GM18519 (cell line): ENCODE data around the gene HEMK1.

ENCODE experiments used
- ATAC-seq: cut with Tn5 transposase; IDR thresholded peaks from one replicate; pipeline ENCODE4 v1.9.1; 2021; ENCODE audit warnings: mild to moderate bottlenecking, moderate library complexity; ENCODE audit not compliant: unreplicated experiment, low FRiP score

Gene HEMK1

DNA sequence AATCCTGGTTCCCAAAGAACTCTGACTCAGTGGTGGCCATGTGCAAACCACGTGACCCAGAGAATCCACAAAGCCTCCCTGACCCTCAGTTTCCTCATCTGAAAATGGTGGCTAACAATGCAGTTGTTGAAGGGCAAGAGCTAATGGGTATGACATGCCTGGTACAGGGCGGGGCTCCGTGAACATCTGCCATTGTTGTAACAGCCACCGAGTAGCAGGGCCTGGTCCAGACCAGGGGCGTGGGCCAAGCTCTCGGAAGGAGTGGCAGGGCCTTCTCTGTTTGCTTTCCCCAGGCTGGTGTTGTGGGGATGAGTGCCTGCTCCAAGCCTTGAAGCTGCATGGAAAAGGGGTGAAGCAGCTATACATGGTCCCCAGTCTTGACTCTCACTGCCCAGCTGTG is 61.1 kb downstream of the HEMK1 start:
- ATAC-seq: no peak

DNA sequence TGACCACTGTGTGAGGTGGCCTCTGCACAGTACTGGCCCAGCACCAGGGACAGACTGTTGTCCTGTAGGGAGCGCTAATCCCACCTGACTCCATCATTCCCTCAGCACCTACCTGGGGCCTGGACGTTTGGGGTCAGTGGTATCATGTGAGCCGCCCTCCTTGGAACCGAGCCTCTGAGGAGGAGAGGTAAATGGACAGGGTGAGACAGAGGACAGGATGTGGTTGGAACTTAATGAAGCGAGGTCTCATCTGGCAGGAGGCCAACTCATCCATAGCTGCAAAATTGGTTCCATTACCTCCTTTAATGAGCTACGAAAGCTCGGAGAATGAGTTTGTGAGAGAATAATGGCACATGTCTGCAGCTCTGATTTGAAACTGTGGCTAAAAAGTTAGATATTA is 61.6 kb downstream of the HEMK1 start:
- ATAC-seq: no peak

DNA sequence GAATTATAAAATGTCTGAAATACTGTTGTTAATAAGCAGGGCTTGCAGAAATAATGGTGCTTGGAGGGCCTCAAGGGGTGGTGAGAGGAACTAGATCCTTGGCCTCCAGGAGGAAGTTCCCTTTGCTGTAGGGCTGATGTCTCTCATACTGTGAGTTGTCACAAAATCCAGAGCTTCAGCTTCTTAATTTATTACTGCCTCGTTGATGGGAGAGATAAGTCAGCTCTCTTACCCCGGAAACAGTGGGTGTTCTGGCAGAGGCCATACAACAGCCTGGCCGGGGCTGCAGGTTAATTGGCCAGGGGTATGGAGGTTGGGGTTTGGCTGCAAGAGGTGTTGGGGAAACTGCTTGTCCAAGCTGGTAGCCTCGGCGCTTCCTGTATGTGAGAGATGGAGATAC is 63.1 kb downstream of the HEMK1 start:
- ATAC-seq: no peak

DNA sequence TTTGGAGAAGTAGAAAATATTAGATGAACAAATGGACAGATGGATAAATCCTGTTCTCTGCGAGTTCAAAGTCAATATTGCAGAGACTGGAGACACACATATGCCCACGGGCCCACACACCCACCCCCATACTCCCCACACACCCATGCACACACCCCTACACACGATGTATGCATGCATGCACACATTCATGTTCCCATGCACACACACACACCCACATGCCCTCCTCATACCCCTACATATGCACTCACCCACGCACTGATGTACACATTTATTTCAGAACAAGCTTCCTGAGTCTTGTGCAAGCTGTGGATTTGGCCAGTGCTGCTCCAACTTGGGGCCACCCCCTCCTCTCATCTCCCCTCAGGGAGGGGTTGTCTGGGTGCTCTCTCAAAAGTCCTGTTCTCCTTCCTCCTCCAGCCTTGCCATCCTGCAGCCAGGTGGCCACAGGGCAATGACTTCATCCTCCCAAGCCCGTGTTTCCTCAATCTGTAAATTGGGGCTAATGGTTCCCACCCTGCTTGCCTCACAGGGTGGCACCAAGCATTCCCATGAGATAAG is 64.0 kb downstream of the HEMK1 start:
- no peak for ATAC-seq

DNA sequence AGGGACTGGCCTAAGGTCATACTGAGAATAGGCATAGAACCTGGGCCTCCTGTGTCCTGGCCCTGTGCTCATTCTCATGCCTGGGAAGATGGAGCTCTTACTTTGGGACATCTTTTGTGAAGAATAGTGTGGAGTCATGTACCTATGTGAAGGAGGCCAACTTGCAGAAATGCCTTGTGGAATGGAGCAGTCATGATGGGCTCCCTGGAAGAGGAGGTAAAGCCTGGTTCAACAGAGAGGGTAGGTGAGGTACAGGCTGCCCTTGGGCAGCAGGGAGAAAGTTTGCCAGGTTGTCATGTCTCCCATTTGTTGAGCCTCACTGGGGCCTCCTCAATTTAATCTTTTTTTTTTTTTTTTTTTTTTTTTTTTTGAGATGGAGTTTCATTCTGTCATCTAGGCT is 65.7 kb downstream of the HEMK1 start:
- no peak for ATAC-seq

DNA sequence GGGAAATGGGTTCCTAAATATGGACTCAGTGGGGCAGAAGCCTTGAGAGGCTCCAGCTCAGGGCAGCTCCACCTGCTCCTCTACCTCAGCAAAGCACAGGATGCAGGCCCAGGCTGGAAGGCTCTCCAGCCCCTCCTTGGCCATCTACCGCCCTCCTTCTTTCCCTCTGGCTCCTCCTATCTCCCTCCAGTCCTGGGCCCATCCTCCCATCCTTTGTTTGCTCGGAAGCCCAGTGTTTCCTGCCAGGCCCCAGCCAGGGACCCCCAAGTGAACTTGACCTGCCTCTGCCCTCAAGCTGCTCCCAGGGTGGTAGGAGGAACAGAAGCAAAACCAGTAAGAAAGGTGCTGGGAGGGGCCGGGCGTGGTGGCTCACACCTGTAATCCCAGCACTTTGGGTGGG is 67.7 kb downstream of the HEMK1 start:
- no peak for ATAC-seq

DNA sequence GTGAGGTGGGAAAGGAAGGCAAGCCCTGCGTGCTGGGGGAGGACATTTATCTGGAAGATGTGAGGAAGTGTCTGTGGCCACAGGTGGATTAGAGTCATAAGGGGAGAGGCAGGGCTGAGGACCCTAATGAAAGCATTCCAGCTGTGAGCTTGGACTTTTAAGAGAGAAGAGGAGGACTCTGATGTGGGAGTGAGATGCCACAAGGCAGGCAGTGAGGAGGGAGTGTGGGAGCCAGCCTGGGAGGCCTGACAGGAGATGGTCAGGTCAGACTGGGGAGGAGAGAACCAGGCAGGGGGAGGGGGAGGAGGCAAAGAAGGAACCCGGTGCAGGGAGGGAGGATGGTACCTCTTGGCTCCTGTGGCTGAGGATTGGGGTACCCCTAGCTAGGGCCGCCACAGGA is 68.6 kb downstream of the HEMK1 start:
- ATAC-seq: no peak

DNA sequence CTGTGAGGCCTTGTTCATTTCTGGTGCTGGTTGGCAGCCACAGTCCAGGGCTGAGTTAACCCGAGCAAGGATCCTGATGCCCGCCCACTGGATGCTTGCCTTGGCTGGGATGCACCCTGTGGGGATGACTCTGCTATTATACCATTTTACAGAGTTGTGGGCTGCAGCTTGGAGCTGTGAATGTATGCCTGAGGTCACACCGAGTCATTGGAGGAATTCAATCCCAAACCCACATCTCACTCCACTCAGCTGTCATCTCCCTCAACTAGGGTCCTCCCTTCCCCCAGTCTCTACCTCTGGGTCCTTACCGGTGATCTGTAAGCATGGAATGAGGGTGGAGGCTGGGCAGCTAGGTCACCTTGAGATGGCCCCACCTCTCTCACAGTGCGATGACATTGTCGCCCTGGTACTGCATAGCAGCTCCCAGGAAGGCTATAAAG is 69.8 kb downstream of the HEMK1 start:
- no peak for ATAC-seq

DNA sequence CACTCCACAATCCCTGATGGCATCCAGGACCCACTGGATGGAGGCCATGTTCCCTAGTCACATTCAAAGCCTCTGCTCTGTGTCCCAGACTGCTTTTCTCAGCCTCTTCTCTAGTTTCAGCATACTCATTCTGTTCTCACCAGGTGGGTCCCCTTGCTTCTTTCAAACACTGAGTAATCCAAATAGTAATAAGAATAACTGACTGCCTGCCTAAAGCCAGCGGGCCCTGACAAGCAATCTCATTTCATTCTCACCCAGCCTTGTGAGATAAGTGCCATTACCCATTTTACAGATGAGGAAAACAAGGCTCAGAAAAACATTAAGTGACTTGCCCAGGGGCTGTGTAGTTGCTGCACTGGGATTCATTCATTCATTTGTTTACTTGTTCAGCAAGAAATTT is 73.1 kb downstream of the HEMK1 start:
- no peak for ATAC-seq

DNA sequence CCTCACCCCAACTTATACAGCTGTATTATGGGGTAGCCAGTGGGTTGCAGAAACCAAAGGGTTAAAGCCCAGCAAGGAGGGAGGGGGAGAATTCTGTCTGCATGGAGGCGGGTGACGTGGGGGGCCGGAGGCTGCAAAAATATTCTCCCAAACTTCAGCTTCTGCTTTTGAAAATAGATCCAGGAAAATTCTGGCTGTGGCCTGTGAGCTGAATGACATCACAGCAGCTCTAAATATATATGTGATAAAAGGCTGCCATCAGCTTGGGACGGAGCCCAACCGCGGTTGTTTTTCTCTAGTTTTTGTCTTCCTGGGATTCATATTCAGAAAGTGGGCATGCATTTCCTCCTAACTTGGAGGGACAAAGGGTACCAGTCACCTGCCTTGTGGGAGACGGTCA is 75.2 kb downstream of the HEMK1 start:
- no peak for ATAC-seq

DNA sequence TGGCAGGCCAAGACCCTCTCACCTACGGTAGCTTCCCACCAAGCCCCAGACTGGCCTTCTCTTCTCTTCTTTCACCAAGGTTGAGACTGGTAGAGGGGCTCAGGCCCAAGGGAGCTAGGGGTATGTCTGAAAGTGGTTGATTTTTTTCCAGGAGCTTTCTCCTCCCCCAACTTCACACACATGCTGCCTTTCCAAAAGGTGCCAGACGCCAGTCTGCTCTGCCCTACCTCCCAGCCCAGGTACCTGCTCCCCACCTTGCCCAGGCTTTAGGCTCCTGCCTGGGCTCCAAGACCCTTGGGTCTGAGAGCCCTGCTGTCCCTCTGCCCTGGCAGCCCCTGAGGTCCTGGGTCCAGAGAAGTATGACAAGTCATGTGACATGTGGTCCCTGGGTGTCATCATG is 76.1 kb downstream of the HEMK1 start:
- no peak for ATAC-seq
